NCI-H446 treated with DMSO at 0.1 percent for 48 hours (cell line): ENCODE results near the gene POM121L2.
"Not testable (repeated sequence)": the region's sequence is repeated elsewhere in the genome, so short reads cannot be mapped to it uniquely, and the experiment has no call there.

ENCODE experiments used
- DNase-seq: peaks from one replicate; lab custom pipeline; 2025; lab: John Stamatoyannopoulos, UW

POM121L2 gene

DNA sequence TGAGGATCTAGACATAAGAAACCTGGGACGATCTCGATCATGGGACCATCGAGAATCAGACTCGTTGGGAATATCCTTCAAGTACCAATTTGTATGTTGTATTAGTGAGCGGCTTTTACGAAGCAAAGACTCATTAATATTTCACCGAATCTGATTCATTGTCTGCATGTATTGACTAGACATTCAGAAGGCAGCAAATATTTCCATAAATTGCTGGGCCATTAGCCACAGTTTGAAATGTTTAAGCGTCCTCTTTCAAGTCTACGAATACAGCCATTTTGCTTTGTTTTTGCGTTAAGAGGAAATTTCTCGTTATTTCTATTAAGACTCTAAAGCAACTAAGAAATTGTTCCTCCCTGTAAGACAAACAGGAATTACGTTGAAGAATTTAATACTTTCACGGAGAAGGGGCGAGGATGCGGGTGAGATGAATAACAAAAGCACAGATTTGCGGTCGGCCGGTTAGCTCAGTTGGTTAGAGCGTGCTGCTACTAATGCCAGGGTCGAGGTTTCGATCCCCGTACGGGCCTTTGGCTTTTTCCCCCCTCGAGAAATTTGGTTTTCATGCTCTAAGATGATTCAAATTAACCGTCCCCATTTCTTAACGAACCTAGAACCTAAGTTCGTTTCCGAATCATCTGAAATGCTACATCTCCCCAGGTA is 18.5 kb downstream of the POM121L2 start:
- DNase-seq = peak; percentile 27

DNA sequence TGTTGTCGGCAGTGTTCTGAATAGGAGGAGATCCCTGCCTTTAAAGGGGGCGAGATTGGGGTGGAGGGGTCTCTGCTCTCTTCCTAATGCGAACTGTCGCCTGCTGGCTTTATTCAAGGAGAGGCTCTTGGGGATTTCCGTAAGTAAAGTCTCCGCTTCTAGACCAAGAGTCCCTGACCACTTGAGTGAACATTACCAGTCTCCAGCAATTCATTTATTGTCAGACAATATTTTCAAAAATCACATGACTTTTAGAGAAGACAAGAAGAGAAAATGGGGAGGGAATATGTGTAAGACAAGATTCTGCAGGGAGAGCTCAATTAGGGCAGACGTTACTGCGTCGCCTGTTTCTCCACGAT is 21.2 kb downstream of the POM121L2 start:
- DNase-seq = no peak

DNA sequence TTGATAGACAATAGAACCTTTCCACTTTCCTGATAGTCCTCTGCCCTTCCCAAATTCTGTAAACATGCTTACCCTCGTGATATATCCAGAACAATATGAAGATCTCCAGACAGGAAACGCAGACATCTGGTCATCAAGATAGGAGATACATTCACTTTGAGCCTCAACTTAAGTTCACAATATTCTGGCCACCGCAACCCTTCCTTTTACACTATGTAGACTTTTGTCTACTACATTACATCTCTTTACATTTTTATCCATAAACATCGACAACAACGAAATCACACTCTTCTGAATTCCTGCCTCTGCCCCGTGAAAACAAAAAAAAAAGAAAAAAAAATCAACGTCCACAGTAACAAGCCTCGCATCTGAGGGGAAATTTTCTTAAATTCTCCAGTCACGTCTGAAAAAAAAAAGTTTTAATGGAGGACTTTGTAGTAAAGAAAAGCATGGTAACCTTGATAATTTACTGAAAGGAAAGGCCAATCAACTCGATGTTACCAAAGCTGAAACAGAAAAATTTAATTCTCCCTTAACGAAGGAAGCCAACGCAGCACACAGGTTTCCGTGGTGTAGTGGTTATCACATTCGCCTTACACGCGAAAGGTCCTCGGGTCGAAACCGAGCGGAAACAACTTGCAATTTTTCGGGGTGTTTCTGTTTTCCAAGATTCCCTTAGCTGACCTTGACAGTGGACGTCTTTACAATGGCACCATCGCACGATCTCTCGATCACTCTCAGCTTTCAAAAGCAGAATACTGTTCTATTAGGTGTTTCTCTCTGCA is 21.8 kb downstream of the POM121L2 start:
- no peak for DNase-seq

DNA sequence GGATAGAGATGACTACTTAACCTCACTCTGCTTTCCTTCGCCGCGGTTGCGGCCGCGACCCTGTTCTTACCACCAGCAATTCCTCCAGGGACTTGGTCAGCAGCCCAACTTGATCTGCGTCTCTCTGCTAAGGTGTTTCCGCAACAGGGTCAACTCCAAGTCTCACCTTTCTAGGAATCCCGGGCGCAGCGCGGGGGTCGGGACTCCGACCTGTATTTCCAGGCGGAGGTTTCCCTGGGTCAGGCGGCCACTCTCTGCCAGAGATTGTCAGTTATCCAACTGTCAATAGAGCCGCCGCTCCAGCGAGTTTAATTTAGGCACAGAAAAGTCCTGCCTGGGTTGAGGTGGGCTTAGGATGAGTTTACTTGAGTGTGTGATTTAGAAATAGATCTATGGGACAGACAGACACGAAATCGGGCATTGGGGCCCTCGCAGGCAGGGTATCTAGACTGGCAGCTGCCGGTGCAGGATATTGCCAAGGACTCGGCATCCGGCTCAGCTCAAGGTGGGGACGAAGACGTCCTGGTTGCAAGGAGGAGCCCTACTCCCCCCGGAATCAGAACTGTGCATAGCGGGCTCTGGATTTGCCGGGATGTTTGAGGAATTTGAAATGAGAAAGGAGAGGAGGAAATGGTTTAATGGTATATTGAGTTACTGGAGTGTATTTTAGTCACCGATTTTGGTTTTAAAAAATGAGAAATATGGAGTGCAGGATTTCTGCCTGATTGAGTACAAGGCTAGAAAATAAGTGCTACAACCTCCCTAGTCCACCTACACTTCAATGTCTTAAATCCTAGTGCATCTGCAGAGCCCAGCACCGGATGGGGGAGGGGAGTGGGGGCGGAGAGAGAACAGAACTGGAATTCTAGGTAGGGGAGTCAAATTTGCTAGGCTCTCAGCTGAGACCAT is 23.7 kb downstream of the POM121L2 start:
- DNase-seq = no peak

DNA sequence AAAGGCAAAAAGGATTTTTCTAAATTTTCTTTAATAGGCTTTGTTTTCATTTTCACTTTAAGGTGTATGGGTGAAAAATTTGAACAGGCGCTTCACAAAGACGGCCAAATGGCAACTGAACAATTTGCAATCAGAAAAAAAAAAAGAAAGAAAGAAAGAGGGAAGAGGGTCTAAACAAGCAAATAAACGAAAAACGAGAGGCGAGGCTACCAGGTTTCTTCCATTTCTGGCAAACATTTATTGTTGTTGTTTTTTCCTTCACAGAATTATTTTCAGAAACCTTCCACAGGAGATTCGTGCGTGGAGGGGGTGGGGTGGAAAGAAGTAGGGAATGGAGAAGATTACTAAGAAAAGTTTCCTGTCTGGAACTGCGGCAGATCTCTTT is 24.3 kb downstream of the POM121L2 start:
- DNase-seq = no peak

DNA sequence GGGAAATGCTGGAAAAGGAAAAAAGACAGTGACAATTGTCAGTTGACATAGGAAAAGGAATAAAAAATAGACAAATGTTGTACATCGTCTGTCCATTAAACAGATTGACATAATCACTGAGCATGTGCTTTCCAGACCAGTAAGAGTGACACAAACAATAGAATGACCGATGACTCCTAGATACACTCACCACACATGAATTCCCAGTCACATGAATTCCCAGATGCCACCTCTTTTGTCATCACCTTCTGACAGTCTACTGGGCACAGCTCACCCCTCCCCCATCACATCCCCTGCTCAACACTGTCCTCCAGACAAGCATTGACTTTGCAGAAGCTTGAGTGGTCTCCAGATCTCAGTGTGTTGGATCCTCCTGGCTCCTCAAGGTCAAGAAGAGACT is 25.9 kb downstream of the POM121L2 start:
- no peak for DNase-seq

DNA sequence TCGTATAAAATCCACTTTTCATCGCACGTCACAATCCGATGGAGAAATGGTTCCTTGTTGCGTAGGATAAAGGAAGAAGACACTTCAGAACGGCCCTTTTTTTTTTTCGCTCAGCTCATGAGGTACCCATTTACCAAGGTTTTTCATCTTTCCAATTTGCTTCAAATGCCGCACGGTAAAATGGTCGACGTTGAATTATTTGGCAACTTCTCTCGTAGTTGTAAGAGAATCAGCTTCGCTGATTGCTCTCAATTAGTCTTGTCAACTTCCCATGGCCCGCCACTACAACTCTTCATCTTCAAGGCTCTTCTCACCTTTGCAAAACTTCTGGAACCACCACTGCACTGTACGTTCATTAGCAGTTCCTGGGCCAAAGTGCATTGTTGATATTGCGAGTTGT is 28.8 kb downstream of the POM121L2 start:
- DNase-seq = no peak

DNA sequence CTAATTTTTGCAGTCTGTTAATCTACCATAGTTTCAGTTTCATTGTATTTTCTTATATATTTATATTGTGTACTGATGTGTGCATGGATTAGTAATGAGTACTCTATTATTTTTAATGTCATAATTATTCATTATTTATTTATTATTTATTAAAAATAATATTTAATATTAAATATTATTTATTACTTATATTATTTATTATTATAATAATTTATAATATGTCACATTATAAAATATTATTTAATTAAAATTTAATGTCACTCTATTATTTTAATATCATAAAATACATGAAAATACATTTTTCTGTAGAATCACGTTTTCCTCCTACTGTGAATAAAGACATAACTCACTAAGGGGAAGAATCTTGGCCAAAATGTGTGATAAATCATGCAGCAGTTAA is 30.5 kb downstream of the POM121L2 start:
- no peak for DNase-seq

DNA sequence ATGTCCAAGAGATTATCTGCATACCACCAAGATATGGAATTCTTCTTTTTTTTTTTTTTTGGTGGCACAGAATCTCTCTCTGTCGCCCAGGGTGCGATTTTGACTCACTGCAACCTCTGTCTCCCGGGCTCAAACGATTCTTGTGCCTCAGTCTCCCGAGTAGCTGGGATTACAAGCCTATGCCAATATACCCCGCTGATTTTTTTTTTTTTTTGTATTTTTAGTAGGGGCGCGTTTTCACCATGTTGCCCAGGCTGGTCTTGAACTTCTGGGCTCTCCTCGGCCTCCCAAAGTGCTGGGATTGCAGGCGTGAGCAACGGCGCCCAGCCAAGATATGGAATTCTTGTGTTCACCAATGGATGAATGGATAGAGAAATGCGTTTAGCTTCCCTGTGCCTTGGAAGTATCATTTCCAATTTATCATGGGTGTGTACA is 31.0 kb downstream of the POM121L2 start:
- DNase-seq = no peak

DNA sequence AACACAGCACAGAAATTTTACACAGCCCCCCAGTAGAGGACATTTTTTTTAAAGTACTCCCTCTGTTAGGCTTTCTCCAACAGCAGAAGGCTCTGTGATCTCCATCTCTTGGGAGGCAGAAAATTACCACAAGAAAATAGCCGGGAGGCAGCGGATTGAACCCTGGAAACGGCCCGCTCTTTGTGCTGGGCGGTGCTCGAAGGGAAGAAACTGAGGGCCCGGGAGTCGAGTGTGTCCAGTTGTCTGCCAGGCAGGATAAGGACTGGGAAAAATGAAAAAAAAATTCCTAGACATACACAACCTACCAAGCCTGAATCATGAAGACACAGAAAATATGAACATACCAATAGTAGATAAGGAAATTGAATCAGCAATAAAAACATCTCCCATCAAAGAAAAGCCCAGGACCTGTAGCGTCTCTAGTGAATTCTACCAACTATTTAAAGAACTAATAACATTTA is 31.5 kb downstream of the POM121L2 start:
- DNase-seq = no peak

DNA sequence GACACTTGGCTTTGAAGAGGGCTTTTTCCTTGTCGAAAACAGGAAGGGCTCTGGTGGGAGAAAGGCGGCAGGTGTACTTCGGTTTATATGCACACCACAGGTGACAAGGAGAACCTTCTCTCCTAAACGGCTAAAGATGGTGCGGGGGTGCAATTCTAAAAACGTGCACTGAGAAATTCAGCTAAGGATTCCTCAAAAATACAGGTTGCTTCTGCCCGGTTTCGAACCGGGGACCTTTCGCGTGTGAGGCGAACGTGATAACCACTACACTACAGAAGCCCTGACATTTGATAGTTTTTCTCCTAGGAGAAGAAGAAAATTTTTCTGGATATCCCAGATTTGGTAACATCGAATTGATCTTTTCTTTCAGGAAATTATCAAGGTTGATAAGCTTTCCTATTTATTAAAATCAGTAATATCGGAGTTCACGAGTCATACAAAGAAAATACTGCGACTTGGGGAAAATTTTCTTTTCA is 32.0 kb downstream of the POM121L2 start:
- DNase-seq = peak; percentile 19

DNA sequence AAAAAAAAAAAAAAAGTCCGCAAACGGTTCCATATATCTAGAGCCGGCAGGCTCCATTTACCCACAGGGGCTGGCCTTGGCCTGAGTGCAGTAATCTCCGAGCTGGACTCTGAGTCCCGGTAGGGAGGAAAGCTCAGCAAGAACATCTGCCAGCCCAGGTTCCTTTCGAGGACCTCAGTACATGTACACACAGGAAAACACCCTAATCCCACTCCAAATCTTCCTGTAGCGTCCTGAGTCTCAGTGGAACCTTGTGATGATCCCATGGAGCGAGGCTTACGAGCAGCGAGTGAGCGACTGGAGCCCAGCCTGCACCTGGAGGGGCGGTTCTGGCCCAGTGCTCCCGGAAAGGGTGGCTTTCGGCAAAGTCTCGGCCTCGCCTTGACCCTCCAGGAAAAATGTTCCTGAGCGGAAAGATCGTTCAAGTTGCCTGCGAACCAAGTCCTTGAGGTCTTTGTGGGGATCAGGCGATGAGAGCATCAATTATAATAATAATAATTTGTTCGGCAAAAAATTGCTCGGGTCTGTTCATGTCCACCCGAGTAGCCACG is 32.5 kb downstream of the POM121L2 start:
- no peak for DNase-seq

DNA sequence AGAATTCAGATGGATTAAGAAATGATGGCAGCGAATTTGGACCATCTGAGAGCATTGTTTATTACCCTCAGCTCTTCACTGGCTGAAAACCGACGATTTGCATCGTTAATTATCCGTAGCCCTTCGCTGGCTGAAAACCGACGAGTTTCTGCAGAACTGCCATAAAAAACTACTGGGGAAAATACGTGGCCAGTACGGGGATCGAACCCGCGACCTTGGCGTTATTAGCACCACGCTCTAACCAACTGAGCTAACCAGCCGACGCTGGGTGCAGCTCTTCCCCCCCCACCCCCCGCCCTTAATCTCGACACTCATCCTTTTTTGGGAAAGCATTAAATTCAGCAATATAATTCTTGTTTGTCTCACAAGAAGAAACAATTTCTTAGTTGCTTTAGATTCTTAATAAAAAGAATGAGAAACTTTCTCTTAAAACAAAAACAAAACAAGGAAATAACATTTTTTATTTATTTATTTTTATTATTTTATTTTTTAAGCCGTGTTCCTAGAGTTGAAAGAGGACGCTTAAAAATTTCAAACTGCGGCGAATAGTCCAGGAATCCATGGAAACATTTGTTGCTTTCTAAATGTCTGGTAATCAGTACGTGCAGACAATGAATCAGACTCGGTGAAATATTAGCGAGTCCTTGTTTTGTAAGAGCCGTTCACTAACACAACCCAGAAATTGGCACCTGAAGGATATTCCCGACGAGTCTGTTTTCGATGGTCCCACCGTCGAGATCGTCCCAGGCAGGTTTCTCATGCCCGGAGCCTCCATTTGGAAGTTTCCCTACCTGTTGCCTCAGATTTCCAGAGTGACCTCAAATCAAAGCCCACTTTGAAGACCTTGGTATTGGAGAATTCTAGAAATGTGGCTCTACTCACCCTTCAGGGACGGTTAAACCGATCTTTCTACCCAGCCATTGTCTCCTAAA is 36.8 kb downstream of the POM121L2 start:
- DNase-seq = no peak

DNA sequence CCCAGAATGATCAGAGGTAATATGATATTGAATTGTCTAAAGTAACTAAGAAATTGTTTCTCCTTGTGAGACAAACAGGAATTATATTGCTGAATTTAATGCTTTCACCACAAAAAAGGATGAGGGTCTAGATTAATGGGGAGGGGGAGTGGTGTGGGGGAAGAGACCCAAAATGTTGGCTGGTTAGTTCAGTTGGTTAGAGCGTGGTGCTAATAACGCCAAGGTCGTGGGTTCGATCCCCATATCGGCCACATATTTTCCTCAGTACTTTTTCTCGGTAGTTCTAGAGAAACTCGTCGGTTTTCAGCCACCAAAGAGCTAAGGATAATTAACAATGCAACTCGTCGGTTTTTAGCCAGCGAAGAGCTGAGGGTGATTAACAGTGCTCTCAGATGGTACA is 38.3 kb downstream of the POM121L2 start:
- DNase-seq = no peak

DNA sequence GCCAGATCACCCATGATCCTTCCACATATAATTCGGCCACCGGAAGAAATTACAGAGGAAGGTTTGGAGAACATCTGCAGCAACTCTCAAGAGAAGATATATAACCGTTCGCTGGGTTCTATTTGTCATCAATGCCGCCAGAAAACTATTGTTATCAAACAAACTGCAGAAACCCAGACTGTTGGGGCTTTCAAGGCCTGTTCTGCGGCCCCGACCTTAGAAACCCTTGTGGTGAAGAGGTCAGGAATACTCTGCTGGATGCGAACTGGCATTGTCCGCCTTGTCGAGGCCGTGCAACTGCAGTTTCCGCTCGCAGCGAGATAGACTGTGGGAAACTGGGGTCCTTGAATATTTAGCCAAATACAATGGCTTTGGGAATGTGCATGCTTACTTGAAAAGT is 43.3 kb downstream of the POM121L2 start:
- DNase-seq = no peak

DNA sequence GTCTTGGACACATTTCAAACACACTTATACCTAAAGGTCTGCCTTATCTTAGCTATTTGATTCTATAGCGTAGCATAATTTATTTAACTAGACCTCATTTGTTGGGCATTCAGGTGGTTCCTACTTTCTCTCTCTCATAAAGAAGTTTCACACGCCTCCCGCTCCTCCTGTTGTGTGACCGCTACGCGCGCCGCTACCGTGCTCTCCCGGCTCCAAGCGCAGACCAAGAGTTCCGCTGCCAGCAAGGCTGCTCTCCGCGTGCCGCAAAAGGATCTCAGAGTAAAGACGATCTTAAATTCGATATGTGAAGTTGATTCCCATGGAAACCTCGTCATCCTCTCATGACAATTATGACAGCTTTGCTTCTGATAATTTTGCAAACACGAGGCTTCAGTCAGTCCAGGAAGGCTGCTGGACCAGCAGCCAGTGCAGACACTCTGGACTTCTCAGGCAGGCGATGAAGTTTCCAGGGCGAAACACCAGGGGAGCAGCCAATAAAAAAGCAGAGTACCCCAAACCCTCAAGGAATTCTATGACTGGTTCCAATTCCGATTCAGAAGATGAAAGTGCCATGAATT is 44.1 kb downstream of the POM121L2 start:
- DNase-seq = no peak

DNA sequence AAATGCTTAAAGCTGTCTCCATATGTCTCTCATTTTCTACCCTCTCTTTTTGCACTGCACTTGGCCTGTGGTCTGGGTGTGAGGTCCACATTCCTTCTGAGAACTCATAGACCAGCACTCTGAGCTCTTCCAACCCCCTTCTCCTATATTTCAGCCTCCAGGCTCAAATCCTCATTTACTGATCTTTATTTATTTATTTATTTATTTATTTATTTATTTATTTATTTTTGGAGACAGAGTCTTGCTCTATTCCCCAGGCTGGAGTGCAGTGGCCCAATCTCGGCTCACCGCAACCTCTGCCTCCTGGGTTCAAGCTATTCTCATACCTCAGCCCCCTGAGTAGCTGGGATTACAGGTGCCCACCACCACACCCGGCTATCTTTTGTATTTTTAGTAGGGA is 45.1 kb downstream of the POM121L2 start:
- DNase-seq = not testable (repeated sequence)

DNA sequence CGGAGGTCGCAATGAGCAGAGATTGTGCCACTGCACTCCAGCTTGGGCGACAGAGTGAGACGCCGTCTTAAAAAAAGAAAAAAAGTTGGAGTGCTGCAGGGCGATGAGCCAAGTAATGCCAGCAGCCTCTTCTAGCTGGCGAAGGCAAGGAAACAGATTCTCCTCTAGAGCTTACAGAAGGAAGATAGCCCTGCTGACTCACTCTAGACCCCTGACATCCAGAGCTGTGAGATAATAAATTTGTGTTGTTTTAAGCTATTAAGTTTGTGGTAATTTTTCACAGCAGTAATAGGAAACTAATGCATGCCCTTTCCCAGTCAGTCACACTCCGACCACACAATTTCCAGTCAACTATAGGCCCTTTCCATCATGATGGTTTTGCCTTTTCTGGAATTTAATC is 48.2 kb downstream of the POM121L2 start:
- no peak for DNase-seq

DNA sequence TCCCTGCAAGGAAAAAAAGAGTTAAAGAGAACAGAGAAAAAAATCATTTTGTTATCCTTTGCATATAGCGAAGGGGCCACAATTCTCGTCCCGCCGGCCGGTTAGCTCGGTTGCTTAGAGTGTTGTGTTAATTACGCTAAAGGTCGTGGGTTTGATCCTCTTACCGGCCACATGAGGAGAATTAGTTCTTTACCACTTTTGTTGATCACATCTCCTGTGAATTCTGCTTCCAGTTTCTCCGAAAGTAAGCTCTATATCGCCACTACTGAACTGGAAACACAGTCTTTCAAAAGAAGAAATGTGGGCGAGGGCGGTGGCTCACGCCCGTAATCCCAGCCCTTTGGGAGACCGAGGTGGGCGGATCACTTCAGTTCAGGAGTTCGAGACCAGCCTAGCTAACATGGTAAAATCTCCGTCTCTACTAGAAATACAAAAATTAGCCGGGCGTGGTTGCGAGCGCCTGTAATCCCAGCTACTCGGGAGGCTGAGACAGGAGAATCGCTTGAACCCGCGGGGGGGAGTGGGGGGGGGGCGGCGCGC is 51.2 kb downstream of the POM121L2 start:
- no peak for DNase-seq

DNA sequence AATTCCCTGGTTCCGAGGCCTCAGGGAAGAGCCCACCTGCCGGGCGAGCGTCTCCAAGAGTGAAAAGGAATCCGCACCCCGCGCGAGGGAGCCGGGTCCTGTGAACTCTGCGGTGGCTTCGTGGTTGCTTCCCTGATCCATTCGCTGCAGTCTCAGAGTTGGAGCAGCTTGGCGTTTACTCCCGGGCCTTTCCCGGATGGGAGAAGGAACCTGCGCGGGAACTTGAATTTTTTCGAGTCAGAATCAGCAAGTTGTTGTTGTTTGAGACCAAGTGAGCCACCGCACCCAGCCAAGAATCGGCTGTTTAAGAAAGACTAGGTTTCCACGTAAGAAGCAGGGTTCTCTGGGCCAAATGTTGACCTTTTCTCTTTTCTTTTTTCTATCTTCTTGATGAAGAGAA is 51.7 kb downstream of the POM121L2 start:
- no peak for DNase-seq
